CD4-positive, alpha-beta memory T cell (primary cell): ENCODE measurements around the gene F11. TPM values are rescaled to one million over a fixed set of nuclear protein-coding genes. Genes with fewer than 3 reads are reported as not detected.
"Not testable (repeated sequence)": the region's sequence is repeated elsewhere in the genome, so short reads cannot be mapped to it uniquely, and the experiment has no call there.

Experiments used
- CTCF ChIA-PET: fragments of 350-600 bp; sonication (Branson Sonifier 250); formaldehyde crosslinking; loops from one replicate; lab custom pipeline; 2021; ENCODE audit warnings: inconsistent platforms; ENCODE audit not compliant: partially characterized antibody; lab: Charles Lee
- POLR2A ChIA-PET: fragments of 350-600 bp; sonication (Branson Sonifier 250); formaldehyde crosslinking; loops from one replicate; lab custom pipeline; 2021; ENCODE audit not compliant: partially characterized antibody; lab: Charles Lee
- DNase-seq, 5 donors: peaks; one replicate each; pipeline versions ENCODE4 v3.0.0 to v3.0.0-alpha.2; 2020 to 2022; ENCODE audit warnings: mixed read lengths in 1 of 5
- H3K27ac ChIP-seq: one replicate; pipeline ENCODE4 v1.7.0; 2013; ENCODE audit warnings: low read depth, low read length
- H3K27me3 ChIP-seq: 2 replicates; pipeline ENCODE4 v1.7.0; 2013; ENCODE audit warnings: mild to moderate bottlenecking, low read length, moderate library complexity; ENCODE audit not compliant: insufficient read depth
- H3K36me3 ChIP-seq: 2 replicates; pipeline ENCODE4 v1.7.0; 2013; ENCODE audit warnings: mild to moderate bottlenecking, low read length, moderate library complexity; ENCODE audit not compliant: insufficient read depth
- H3K4me1 ChIP-seq: 2 replicates; pipeline ENCODE4 v1.7.0; 2013; ENCODE audit warnings: mild to moderate bottlenecking, low read length, moderate library complexity; ENCODE audit not compliant: insufficient read depth
- H3K4me3 ChIP-seq, 2 donors: one replicate each; pipeline ENCODE4 v1.7.0; 2013; ENCODE audit warnings: low read length in 2 of 2, mild to moderate bottlenecking in 1 of 2
- H3K9me3 ChIP-seq, 2 donors: one replicate each; pipeline ENCODE4 v1.7.0; 2013; ENCODE audit warnings: low read length in 2 of 2, control low read depth in 1 of 2; ENCODE audit not compliant: control insufficient read depth in 1 of 2
- H3K27ac Mint-ChIP-seq, 7 donors: one replicate each; pipeline ENCODE4 v1.8.0; 2020 to 2021; ENCODE audit warnings: mixed read lengths in 7 of 7, mild to moderate bottlenecking in 6 of 7, inconsistent platforms in 3 of 7, moderate library complexity in 3 of 7
- H3K27me3 Mint-ChIP-seq, 2 donors: one replicate each; pipeline ENCODE4 v1.8.0; 2020 to 2021; ENCODE audit warnings: mixed read lengths in 2 of 2
- H3K36me3 Mint-ChIP-seq, 2 donors: one replicate each; pipeline ENCODE4 v1.8.0; 2020 to 2021; ENCODE audit warnings: mixed read lengths in 2 of 2, inconsistent platforms in 1 of 2, mild to moderate bottlenecking in 1 of 2
- H3K4me1 Mint-ChIP-seq, 4 donors: one replicate each; pipeline ENCODE4 v1.8.0; 2020 to 2021; ENCODE audit warnings: mixed read lengths in 4 of 4, mild to moderate bottlenecking in 1 of 4
- H3K4me3 Mint-ChIP-seq, 8 donors: one replicate each; pipeline ENCODE4 v1.8.0; 2020 to 2021; ENCODE audit warnings: mixed read lengths in 8 of 8, mild to moderate bottlenecking in 7 of 8, moderate library complexity in 6 of 8, inconsistent platforms in 3 of 8
- H3K9me3 Mint-ChIP-seq, 8 donors: one replicate each; pipeline ENCODE4 v1.8.0; 2020 to 2021; ENCODE audit warnings: mixed read lengths in 8 of 8, mild to moderate bottlenecking in 5 of 8, inconsistent platforms in 3 of 8, moderate library complexity in 1 of 8
- intact Hi-C: fragments of 100-400 bp; cut with micrococcal nuclease; formaldehyde crosslinking; loops from one replicate; pipeline ENCODE4 v1.15.1; 2023
- polyA plus RNA-seq, 2 donors: library from polyadenylated mRNA; unstranded; fragments of 300-500 nt; fragmentation: Illumina TruSeq; gene quantifications; one replicate each; pipeline ENCODE4 v1.2.3, GENCODE V29; 2021
- total RNA-seq, 2 experiments: library from RNA; stranded (reverse); gene quantifications; one replicate each; pipeline ENCODE4 v1.2.3, GENCODE V29; 2021

F11 gene
- total and polyA plus RNA-seq, 4 experiments from 2014 or later, result not detected

GRCh38 chr4:186271081-186271678 is 5.2 kb downstream of the F11 start:
- ChIA-PET POLR2A (no interaction called here), CTCF (no interaction called here)
- Histone ChIP-seq H3K4me1 (no peaks in the 10 kb centered on the region), H3K4me3 (no peak overlapping the region), H3K27me3 (no peaks in the 10 kb centered on the region), H3K9me3 (no peaks in the 10 kb centered on the region), H3K36me3 (no peaks in the 10 kb centered on the region), H3K27ac (no peak overlapping the region)
- no peak overlapping the region for H3K27ac Mint-ChIP-seq
- no peak for DNase-seq
- intact Hi-C loops, result no loop called here
- H3K27me3 Mint-ChIP-seq, result peaks cover 10 to 13% of the 10 kb centered on the region in 2 donors
- H3K9me3 Mint-ChIP-seq, result peaks cover 0 to 2% (median 0%) of the 10 kb centered on the region in 8 donors
- H3K4me1 Mint-ChIP-seq, result no peaks in the 10 kb centered on the region
- no peaks in the 10 kb centered on the region for H3K36me3 Mint-ChIP-seq
- H3K4me3 Mint-ChIP-seq, result no peak overlapping the region

GRCh38 chr4:186272699-186273391 is 6.9 kb downstream of the F11 start:
- Mint-ChIP-seq H3K27ac (no peak overlapping the region), H3K9me3 (peaks cover 0 to 3% (median 0%) of the 10 kb centered on the region in 8 donors), H3K27me3 (peaks cover 4 to 11% of the 10 kb centered on the region in 2 donors), H3K4me1 (no peaks in the 10 kb centered on the region), H3K36me3 (no peaks in the 10 kb centered on the region), H3K4me3 (no peak overlapping the region)
- CTCF ChIA-PET, result no interaction called here
- no peak for DNase-seq
- intact Hi-C loops, result no loop called here
- Histone ChIP-seq H3K36me3 (no peaks in the 10 kb centered on the region), H3K27me3 (no peaks in the 10 kb centered on the region), H3K9me3 (no peaks in the 10 kb centered on the region), H3K4me1 (no peaks in the 10 kb centered on the region), H3K27ac (no peak overlapping the region), H3K4me3 (no peak overlapping the region)
- POLR2A ChIA-PET, result no interaction called here

DNA sequence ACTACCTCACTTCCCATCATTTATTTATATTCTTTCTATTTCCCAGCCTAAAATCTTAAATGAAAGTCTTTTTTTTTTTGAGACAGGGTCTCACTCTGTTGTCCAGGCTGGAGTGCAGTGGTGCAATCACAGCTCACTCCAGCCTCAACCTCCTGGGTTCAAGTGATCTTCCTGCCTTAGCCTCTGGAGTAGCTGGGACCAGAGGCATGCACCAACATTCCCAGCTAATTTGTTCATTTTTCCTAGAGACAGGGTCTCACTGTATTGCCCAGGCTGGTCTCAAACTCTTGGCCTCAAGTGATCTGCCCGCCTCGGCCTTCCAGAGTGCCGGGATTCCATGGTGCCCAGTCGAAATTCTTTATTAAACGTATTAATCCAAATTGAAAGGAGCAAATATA is 7.4 kb downstream of the F11 start:
- H3K27me3 ChIP-seq, H3K4me3 Mint-ChIP-seq, H3K4me1 ChIP-seq, POLR2A ChIA-PET, DNase-seq, intact Hi-C loops, H3K27ac ChIP-seq, H3K4me3 ChIP-seq, H3K36me3 ChIP-seq, H3K4me1 Mint-ChIP-seq, CTCF ChIA-PET, H3K9me3 ChIP-seq, H3K27ac Mint-ChIP-seq, H3K36me3 Mint-ChIP-seq, H3K9me3 Mint-ChIP-seq: not testable (repeated sequence)
- H3K27me3 Mint-ChIP-seq, result peaks cover 5 to 13% of the 10 kb centered on the region in 2 donors

DNA sequence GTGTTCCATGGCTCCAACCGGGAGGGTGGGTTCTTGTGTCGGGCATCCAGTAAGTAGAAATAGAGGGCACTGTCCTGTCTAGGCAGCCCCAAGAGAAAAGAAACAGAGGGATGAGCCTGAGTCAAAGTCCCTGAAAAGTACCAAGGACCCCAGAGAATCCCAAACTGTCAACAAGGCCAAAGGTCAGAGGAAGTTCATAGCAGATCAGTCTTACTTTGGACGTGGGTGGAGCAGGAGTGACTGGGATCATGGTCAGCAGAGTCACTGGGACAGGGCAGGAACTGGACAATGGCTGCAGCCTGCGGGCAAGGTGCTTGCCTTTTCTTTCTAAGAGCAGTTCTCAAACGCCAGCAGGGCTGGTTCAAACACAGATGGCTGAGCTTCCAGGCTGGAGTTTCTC is 17.3 kb downstream of the F11 start:
- Mint-ChIP-seq H3K36me3 (no peaks in the 10 kb centered on the region), H3K4me3 (no peak overlapping the region), H3K27ac (no peak overlapping the region), H3K4me1 (peaks cover 0 to 4% (median under 1%) of the 10 kb centered on the region in 4 donors), H3K9me3 (no peaks in the 10 kb centered on the region), H3K27me3 (peaks cover 3 to 7% of the 10 kb centered on the region in 2 donors)
- no peaks in the 10 kb centered on the region for H3K36me3 ChIP-seq
- H3K9me3 ChIP-seq, result no peaks in the 10 kb centered on the region
- no peak for DNase-seq
- no peaks in the 10 kb centered on the region for H3K27me3 ChIP-seq
- CTCF ChIA-PET, result no interaction called here
- intact Hi-C loops, result no loop called here
- H3K4me1 ChIP-seq, result no peaks in the 10 kb centered on the region
- POLR2A ChIA-PET, result no interaction called here
- H3K27ac ChIP-seq, result no peak overlapping the region
- H3K4me3 ChIP-seq, result no peak overlapping the region

DNA sequence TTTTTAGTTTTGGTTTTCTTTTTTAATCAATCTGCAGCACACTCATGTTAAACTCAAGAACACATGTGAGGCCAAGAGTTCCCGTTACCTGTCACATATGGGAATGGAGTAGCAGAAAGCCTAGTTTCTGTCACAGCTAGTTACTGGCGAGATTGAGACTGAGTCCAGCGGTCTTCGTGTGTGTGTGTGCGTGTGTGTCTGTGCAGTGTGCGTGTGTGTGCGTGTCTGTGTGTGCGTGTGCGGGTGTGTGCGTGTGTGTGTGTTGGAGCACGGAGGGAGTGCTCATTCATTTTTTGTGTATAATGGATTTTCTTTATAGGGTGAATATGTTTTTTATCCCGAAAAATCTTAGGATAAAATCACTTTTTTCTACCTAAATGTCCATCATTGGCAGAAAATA is 19.2 kb downstream of the F11 start:
- H3K9me3 ChIP-seq, result no peaks in the 10 kb centered on the region
- Mint-ChIP-seq H3K4me1 (peaks cover 0 to 2% (median 0%) of the 10 kb centered on the region in 4 donors), H3K36me3 (no peaks in the 10 kb centered on the region), H3K9me3 (no peaks in the 10 kb centered on the region), H3K27ac (no peak overlapping the region), H3K4me3 (no peak overlapping the region), H3K27me3 (peaks cover 5 to 9% of the 10 kb centered on the region in 2 donors)
- DNase-seq, result no peak
- intact Hi-C loops, result no loop called here
- H3K4me1 ChIP-seq, result no peaks in the 10 kb centered on the region
- POLR2A ChIA-PET, result no interaction called here
- no peaks in the 10 kb centered on the region for H3K27me3 ChIP-seq
- no peak overlapping the region for H3K27ac ChIP-seq
- no peaks in the 10 kb centered on the region for H3K36me3 ChIP-seq
- CTCF ChIA-PET, result no interaction called here
- no peak overlapping the region for H3K4me3 ChIP-seq

DNA sequence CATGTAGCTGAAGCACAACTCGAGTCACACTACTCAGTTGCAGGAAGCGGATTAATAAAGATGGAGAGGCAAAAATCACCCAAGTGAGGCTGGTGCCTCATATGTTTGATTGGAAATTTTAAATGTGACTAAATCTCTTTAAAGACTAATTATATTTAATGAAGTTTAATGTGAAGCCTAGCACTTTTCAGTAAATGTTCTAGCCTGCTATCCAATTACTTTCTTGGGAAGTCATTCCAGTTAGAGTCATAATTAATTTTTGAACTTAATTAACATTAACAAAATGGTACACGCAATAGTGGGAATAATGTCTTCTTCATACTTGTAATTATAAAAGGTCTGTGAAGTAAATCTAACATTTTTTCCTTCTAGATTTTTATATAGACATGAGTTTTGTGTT is 20.6 kb downstream of the F11 start:
- POLR2A ChIA-PET, result no interaction called here
- no peaks in the 10 kb centered on the region for H3K9me3 Mint-ChIP-seq

DNA sequence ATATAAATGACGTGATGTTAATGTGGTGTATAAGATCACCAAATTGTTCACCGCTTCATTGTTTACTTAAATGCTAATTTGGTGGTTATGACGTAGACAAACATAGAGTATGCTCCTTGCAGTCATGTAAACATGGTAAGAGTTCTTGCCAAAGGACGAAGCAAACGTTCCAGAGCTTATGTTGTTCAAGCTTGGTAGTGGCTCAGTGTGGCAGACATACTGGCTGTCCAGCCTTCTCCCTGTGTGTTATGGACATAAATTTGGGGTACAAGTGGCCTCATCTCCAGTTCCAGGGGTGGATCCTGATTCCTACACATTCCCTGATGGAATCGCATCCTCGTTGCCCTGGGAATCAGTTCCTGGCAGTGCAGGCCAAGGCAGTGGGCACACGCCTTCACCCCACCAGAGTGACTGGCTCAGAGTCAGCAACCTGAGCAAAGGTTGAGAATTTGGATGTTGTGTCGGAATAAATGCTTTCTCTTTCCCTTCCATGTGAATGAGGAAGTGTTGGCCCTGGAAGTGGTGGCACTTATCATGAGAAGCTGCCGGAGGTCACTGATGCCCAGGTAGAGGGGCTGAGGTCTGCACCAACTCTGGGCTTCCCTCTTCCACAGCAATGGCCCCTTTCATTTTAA is 25.4 kb downstream of the F11 start:
- Histone ChIP-seq H3K27me3 (no peaks in the 10 kb centered on the region), H3K4me3 (no peak overlapping the region), H3K36me3 (no peaks in the 10 kb centered on the region), H3K4me1 (no peaks in the 10 kb centered on the region), H3K9me3 (no peaks in the 10 kb centered on the region), H3K27ac (no peak overlapping the region)
- Mint-ChIP-seq H3K9me3 (peaks cover 0 to 3% (median 0%) of the 10 kb centered on the region in 8 donors), H3K27me3 (peaks cover 8 to 25% of the 10 kb centered on the region in 2 donors), H3K36me3 (no peaks in the 10 kb centered on the region), H3K27ac (no peak overlapping the region), H3K4me1 (peaks cover 0 to 2% (median 0%) of the 10 kb centered on the region in 4 donors), H3K4me3 (no peak overlapping the region)
- no peak for DNase-seq
- POLR2A ChIA-PET, result no interaction called here
- intact Hi-C loops, result no loop called here
- CTCF ChIA-PET, result no interaction called here

More for the DNA sequence above, 20.6 kb downstream of the F11 start:
- H3K27ac Mint-ChIP-seq, result no peak overlapping the region
- Histone ChIP-seq H3K27ac (no peak overlapping the region), H3K4me1 (no peaks in the 10 kb centered on the region), H3K36me3 (no peaks in the 10 kb centered on the region), H3K4me3 (no peak overlapping the region), H3K9me3 (no peaks in the 10 kb centered on the region), H3K27me3 (no peaks in the 10 kb centered on the region)
- peaks cover 5 to 12% of the 10 kb centered on the region in 2 donors for H3K27me3 Mint-ChIP-seq
- CTCF ChIA-PET, result no interaction called here
- intact Hi-C loops, result no loop called here
- DNase-seq, result no peak
- H3K4me1 Mint-ChIP-seq, result no peaks in the 10 kb centered on the region
- no peak overlapping the region for H3K4me3 Mint-ChIP-seq
- no peaks in the 10 kb centered on the region for H3K36me3 Mint-ChIP-seq
